Thyroid gland (tissue), 4 donors: ENCODE results near the gene ZNF296. TPM values are rescaled to one million over a fixed set of nuclear protein-coding genes. Genes with fewer than 3 reads are reported as not detected.

Source experiments
- DNase-seq, 2 donors: peaks; one replicate each; pipeline ENCODE4 v3.0.0-alpha.2; 2019
- H3K27ac ChIP-seq, 3 donors: fragments of 200-600 bp; sonication (generic); 1 replicate in 2 of 3; 2 replicates in 1 of 3; pipeline ENCODE4 v1.5.1; 2016 to 2019; ENCODE audit warnings: mild to moderate bottlenecking in 1 of 3, moderate library complexity in 1 of 3
- H3K27me3 ChIP-seq: fragments of 200-600 bp; sonication (generic); one replicate; pipeline ENCODE4 v1.5.1; 2019
- H3K36me3 ChIP-seq, 2 donors: fragments of 200-600 bp; sonication (generic); one replicate each; pipeline ENCODE4 v1.5.1; 2016 to 2019
- H3K4me1 ChIP-seq, 2 donors: fragments of 200-600 bp; sonication (generic); one replicate each; pipeline ENCODE4 v1.5.1; 2017 to 2019
- H3K4me3 ChIP-seq, 3 donors: fragments of 200-600 bp; sonication (generic); replicated peaks in 1 of 3; 1 replicate in 2 of 3; 2 replicates in 1 of 3; pipeline ENCODE4 v1.5.1; 2016; ENCODE audit warnings: mild to moderate bottlenecking in 1 of 3
- H3K9me3 ChIP-seq: fragments of 200-600 bp; sonication (generic); one replicate; pipeline ENCODE4 v1.5.1; 2017
- POLR2A ChIP-seq, 2 donors: fragments of 450-650 bp; IDR thresholded peaks; one replicate each; pipeline ENCODE4 v1.6.1; 2017; ENCODE audit warnings: antibody characterized with exemption in 2 of 2, mild to moderate bottlenecking in 2 of 2, moderate library complexity in 1 of 2
- WGBS, 2 donors: methylation state at CpG; one replicate each; pipeline ENCODE4 v1.1.5; 2017; 5-methylcytosine and 5-hydroxymethylcytosine counted together
- intact Hi-C: fragments of 100-400 bp; cut with DNase I; formaldehyde crosslinking; loops from one replicate; pipeline ENCODE4 v1.15.1; 2023
- total RNA-seq, 4 donors: library from RNA; depleted of rRNA; stranded (reverse); fragments of >200 nt; gene quantifications; one replicate each; pipeline ENCODE4 v1.2.3, GENCODE V29; 2016
- TF ChIP-seq, protein P1 (sequence below), 6 experiments: fragments of 200-600 bp in 3 of 6; fragments of 450-650 bp in 3 of 6; sonication (generic) in 3 of 6; IDR thresholded peaks; one replicate each; pipeline ENCODE4 v1.5.1; 2016 to 2019; ENCODE audit warnings: antibody characterized with exemption in 6 of 6, mild to moderate bottlenecking in 2 of 6, inconsistent platforms in 1 of 6, moderate library complexity in 1 of 6

The ZNF296 gene
- total RNA-seq, 4 donors from 2014 or later = 0.34 to 2.1 (median 0.78) TPM; not detected in 1

DNA sequence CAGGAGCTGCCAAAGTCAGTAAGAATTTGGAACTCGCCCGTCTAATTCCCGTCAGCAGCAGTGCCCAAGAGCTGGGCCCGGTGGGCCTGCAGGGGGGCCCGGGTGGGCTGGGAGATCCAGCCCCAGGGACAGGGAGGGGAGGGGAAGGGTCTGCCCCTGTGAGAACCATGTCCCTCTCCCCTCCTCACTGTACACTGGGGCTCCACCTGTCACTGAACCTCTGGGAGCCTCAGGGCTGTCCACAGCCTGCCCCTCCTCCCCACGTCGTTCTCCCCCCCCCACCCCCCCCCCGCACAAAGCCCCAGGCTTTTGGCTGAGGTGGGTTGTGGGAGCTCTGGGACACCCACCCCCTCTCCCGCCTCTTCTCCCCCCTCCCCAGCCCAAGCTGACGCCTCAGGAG lies 8.2 kb downstream of the ZNF296 start:
- TF ChIP-seq, protein P1, sequence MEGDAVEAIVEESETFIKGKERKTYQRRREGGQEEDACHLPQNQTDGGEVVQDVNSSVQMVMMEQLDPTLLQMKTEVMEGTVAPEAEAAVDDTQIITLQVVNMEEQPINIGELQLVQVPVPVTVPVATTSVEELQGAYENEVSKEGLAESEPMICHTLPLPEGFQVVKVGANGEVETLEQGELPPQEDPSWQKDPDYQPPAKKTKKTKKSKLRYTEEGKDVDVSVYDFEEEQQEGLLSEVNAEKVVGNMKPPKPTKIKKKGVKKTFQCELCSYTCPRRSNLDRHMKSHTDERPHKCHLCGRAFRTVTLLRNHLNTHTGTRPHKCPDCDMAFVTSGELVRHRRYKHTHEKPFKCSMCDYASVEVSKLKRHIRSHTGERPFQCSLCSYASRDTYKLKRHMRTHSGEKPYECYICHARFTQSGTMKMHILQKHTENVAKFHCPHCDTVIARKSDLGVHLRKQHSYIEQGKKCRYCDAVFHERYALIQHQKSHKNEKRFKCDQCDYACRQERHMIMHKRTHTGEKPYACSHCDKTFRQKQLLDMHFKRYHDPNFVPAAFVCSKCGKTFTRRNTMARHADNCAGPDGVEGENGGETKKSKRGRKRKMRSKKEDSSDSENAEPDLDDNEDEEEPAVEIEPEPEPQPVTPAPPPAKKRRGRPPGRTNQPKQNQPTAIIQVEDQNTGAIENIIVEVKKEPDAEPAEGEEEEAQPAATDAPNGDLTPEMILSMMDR (IDR thresholded peaks at IDR 0.05) = no peak
- no peak for TF ChIP-seq POLR2A (IDR thresholded peaks at IDR 0.05)
- Histone ChIP-seq H3K36me3 (peaks cover 65 to 69% of the 10 kb centered on the region in 2 donors), H3K27me3 (no peaks in the 10 kb centered on the region), H3K27ac (no peak overlapping the region), H3K4me1 (no peaks in the 10 kb centered on the region), H3K9me3 (no peaks in the 10 kb centered on the region), H3K4me3 (no peak overlapping the region)
- WGBS, 2 donors = 90 to 97% methylated on average over 5 to 10 of the region's 10 CpGs
- intact Hi-C loops = no loop called here
- no peak for DNase-seq

DNA sequence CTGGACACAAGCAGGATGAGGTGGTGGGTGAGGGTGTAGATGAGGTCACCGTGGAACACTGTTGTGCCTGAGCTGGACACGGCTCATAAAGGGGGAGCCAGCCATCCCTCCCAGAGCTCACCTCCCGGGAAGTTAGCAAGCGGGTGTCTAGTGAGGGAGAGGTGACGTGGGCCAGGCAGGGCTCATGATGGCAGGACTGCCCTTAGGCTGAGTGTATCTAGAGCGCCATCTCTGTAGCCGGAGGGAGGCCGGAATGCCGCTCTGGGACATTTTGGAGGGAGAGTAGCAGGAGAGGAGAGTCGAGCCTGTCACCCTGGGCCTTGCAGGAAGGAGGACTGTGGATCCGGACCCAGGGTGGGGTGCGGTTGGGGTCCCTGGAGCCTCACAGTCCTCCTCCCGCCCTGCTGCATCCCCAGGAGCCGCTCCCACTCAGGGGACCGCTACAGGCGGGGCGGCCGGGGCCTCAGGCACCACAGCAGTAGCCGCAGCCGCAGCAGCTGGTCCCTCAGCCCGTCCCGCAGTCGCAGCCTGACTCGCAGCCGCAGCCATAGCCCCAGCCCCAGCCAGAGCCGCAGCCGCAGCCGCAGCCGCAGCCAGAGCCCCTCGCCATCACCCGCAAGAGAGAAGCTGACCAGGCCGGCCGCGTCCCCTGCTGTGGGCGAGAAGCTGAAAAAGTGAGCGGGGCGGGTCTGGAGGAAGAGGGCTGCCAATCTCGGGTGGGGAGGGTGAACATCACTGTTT lies 9.2 kb downstream of the ZNF296 start:
- Histone ChIP-seq H3K27ac (no peak overlapping the region), H3K27me3 (no peaks in the 10 kb centered on the region), H3K9me3 (no peaks in the 10 kb centered on the region), H3K4me1 (no peaks in the 10 kb centered on the region), H3K36me3 (peaks cover 74 to 78% of the 10 kb centered on the region in 2 donors), H3K4me3 (no peak overlapping the region)
- 91 to 97% methylated on average over 18 to 21 of the region's 38 CpGs for WGBS, 2 donors
- intact Hi-C loops = no loop called here
- DNase-seq = no peak
- no peak for TF ChIP-seq POLR2A (IDR thresholded peaks at IDR 0.05)
- TF ChIP-seq, protein P1 (IDR thresholded peaks at IDR 0.05) = no peak

DNA sequence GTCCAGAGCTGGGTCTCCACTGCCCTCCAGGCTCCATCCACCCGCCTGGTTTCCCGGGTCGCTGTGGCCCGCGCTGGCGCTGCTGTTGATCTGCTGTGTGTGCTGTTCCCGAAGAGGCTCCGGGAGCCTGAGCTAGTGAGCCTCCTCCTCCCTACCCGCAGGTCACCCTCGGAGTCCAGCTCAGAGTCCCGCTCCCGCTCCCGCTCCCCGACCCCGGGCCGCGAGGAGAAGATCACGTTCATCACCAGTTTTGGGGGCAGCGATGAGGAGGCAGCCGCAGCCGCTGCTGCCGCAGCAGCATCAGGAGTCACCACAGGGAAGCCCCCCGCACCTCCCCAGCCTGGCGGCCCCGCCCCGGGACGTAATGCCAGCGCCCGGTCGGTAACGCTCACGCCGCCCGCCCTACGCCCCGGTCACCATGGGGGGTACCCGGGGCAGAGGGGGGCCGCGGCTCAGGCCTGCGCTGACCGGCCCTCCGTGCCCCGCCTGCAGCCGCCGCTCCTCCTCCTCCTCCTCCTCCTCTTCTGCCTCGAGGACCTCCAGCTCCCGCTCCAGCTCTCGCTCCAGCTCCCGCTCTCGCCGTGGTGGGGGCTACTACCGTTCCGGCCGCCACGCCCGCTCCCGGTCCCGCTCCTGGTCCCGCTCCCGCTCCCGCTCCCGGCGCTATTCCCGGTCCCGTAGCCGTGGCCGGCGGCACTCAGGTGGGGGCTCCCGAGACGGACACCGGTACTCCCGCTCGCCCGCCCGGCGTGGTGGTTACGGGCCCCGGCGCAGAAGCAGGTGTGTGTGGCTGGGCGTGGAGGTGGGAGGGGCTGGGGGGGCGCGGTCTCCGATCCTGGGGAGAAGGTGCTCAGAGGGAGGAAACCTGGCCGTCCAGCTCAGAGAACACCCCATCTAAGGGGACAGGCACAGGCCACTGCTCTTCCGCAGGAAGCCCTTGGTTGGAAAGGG lies 12.2 kb downstream of the ZNF296 start:
- H3K4me3 ChIP-seq = no peak overlapping the region
- peaks cover 0 to 4% of the 10 kb centered on the region in 2 donors for H3K4me1 ChIP-seq
- H3K27me3 ChIP-seq = no peaks in the 10 kb centered on the region
- peaks cover 82 to 83% of the 10 kb centered on the region in 2 donors for H3K36me3 ChIP-seq
- TF ChIP-seq POLR2A (IDR thresholded peaks at IDR 0.05) = no peak
- TF ChIP-seq, protein P1 (IDR thresholded peaks at IDR 0.05) = no peak
- no peaks in the 10 kb centered on the region for H3K9me3 ChIP-seq
- no peak overlapping the region for H3K27ac ChIP-seq
- intact Hi-C loops = no loop called here
- DNase-seq = no peak
- 98% methylated on average over 73 to 77 of the region's 85 CpGs for WGBS, 2 donors

DNA sequence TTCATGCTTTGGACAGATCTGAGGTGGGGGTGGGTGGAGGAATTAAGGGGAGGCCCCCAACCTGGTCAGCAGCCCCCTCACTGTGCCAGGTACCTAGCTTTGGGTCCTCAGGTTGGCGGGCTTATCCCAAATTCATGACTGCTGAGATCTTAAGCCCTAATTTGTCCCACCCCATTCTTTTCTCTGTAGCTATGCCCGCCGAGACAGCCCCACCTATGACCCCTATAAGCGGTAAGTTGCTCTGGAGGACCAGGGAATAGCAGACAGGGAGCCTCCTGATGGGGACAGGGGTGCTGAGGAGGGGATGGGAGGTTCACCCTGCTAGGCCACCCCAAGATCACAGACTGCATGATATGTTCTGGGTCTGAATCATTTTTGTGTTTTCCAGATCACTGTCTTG lies 14.3 kb downstream of the ZNF296 start:
- DNase-seq = no peak
- Histone ChIP-seq H3K27me3 (no peaks in the 10 kb centered on the region), H3K36me3 (peaks cover 85% of the 10 kb centered on the region in 2 donors), H3K27ac (no peak overlapping the region), H3K4me3 (no peak overlapping the region), H3K4me1 (peaks cover 0 to 4% of the 10 kb centered on the region in 2 donors), H3K9me3 (no peaks in the 10 kb centered on the region)
- TF ChIP-seq, protein P1 (IDR thresholded peaks at IDR 0.05) = no peak
- no peak for TF ChIP-seq POLR2A (IDR thresholded peaks at IDR 0.05)
- intact Hi-C loops = no loop called here
- 96 to 100% methylated on average over 4 of the region's 4 CpGs for WGBS, 2 donors
